ENCODE measurements around the gene KPTN.

The KPTN gene

GRCh38 chr19:47520839-47521238, 36.8 kb upstream of the KPTN start:
- no peak for TF ChIP-seq CTCF (IDR thresholded peaks at IDR 0.05; ENCODE audit: insufficient read depth, low read depth, low read length, missing control alignments)
- DNase-seq (ENCODE audit: low read depth): no peak
- no peak overlapping the region for H3K4me3 ChIP-seq (ENCODE audit: low read depth, low read length)

- H3K4me3 ChIP-seq (ENCODE audit: low read depth, low read length): no peak overlapping the region
- no peak for DNase-seq (ENCODE audit: low read depth)
- no peak for TF ChIP-seq CTCF (IDR thresholded peaks at IDR 0.05; ENCODE audit: insufficient read depth, low read depth, low read length, missing control alignments)
These were observed 36.4 kb upstream of the KPTN start for GRCh38 chr19:47520343-47520806.

DNA sequence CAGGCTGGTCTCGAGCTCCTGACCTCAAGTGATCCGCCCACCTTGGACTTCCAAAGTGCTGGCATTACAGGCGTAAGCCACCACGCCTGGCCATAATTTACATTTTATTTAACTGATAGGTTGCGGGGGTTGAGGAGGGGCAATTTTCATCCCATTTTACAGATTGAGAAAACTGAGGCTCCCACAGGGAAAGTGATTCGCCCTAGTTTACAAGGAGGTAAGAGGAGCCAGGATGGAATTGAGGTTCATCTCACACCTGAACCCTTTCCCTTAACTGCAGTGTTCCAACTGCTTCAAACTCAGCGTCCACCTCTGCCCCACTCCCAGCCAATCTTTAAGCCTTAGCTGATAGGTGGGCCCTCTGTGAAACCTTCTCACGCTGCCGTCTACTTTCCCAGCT, 34.8 kb upstream of the KPTN start:
- DNase-seq (ENCODE audit: low read depth): no peak
- TF ChIP-seq CTCF (IDR thresholded peaks at IDR 0.05; ENCODE audit: insufficient read depth, low read depth, low read length, missing control alignments): no peak
- H3K4me3 ChIP-seq (ENCODE audit: low read depth, low read length): no peak overlapping the region

DNA sequence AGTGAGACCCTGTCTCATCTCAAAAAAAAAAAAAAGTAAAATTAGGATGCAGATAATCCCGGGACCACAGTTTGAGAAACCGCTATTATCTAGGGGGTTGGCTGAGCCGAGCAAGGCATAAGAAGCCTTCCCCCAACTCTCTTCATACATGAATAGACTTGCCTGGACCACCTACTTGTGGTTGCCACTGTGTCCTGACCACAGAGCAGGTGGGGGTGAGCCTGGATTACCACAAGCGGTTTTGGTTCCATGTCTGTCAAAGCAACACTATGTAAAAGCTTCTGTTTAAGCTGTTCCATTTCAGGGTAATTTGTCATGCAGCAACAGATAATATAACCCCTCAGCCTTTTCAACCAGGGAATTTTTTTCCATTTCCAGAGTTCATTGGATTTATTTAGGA, 34.1 kb upstream of the KPTN start:
- no peak overlapping the region for H3K4me3 ChIP-seq (ENCODE audit: low read depth, low read length)
- DNase-seq (ENCODE audit: low read depth): peak; percentile 96
- no peak for TF ChIP-seq CTCF (IDR thresholded peaks at IDR 0.05; ENCODE audit: insufficient read depth, low read depth, low read length, missing control alignments)

DNA sequence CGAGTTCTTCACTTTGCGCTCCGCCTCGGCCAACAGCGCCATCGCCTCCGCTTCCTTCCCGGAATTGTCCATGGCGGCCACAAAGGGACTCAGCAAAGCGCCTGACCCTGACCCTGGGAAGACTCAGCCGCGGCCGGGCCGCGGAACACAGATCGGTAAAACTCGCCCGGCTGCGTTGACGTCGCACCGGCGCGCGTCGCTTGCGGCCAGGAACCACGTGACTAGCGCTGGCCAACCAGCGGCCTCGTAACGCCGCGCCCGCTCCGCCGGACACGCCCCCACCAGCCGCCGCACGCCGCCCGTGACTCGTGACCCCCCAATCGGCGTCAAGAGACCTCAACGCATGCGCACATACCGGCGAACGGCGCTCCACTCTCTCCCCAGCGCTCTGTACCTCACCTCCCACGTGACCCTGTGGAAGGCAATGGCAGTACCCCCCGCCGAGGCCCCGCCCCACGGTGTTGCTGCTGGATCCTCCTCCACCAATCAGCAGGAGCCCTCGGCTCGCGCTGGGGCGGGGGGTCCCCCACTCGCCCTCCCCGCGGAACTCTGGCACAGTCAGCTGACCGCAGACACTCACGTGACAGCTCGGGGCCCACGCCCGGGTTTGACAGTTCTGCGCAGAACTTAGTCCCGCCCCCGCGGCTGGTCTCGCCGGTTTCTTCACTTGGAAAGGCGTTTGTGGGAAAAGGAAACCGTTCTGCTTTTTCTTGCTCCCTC, 31.0 kb upstream of the KPTN start, which contains the start of gene NAPA:
NAPA (minus strand) TSS at position 195 of the 720 bp plus-strand sequence; CDS start at position 72, 123 bp downstream.
- H3K4me3 ChIP-seq (ENCODE audit: low read depth, low read length): peak within 1 kb of the TSS; percentile 87
- peak; percentile 100 for DNase-seq (ENCODE audit: low read depth)
- no peak for TF ChIP-seq CTCF (IDR thresholded peaks at IDR 0.05; ENCODE audit: insufficient read depth, low read depth, low read length, missing control alignments)

- TF ChIP-seq CTCF (IDR thresholded peaks at IDR 0.05; ENCODE audit: insufficient read depth, low read depth, low read length, missing control alignments): no peak
- DNase-seq (ENCODE audit: low read depth): no peak
- peak overlapping the region; percentile 87 for H3K4me3 ChIP-seq (ENCODE audit: low read depth, low read length)
These were observed 30.3 kb upstream of the KPTN start for GRCh38 chr19:47514151-47514868.
